NCI-H2081 (cell line): ENCODE measurements around the gene DRD3.
A peak's percentile ranks its signal among the peaks of the same experiment; 100 is the strongest.

Experiments used
- DNase-seq, 2 experiments: peaks; one replicate each; lab custom pipeline; 2025; lab: John Stamatoyannopoulos, UW

Gene DRD3

DNA sequence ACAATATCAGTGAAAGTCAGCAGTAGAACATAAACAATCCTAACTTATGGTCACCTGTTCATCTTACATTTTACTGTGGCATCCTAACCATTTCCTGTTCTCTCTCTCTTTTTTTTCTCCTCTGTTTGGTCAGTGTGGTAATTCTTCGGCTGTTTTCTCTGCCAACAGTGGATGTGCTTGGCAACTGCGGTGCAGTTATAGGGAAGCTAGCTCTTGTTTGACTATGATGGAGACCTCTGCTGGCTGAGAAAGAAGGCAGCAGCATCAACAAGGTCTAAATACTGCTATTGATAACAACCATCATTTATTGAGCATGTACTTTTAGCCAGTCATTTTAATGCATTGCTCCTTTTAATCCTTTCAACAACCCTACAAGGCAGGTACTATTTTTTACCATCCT, 723 bp upstream of the DRD3 start:
- DNase-seq = peak; percentile 54 to 66

DNA sequence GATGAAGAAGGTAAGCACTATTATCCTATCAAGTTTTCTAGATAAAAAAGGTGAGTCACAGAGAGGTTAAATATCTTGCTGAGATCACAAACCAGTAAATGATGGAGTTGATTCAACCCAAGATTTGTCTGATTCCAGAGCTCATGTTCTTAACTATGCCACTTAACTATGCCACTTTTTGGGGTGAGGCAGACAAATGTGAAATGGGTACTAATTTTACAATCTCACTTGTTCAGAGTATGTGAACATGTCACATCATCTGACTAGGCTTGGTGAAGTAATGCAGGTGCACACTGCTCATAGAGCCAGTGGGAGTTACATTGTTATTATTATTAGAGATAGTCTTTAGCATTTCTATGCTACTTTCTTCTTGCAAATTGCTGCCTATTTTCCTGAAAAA, 2.0 kb downstream of the DRD3 start:
- DNase-seq = no peak

DNA sequence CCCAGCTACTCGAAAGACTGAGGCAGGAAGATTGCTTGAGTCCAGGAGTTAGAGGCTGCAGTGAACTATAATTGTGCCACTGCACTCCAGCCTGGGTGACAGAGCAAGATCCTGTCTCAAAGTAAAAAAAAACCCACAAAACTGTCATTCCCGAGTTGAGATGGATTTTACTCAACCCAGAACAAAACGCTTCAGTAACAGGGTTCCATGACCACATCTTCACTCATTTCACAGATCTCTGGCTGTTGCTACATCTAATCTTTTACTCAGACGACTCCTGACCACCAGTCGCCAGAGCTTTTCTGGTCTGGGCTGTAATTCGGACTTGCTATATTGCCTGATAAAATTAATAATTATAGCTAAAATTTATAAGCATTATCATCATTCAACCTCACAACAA, 2.4 kb downstream of the DRD3 start:
- DNase-seq = no peak

DNA sequence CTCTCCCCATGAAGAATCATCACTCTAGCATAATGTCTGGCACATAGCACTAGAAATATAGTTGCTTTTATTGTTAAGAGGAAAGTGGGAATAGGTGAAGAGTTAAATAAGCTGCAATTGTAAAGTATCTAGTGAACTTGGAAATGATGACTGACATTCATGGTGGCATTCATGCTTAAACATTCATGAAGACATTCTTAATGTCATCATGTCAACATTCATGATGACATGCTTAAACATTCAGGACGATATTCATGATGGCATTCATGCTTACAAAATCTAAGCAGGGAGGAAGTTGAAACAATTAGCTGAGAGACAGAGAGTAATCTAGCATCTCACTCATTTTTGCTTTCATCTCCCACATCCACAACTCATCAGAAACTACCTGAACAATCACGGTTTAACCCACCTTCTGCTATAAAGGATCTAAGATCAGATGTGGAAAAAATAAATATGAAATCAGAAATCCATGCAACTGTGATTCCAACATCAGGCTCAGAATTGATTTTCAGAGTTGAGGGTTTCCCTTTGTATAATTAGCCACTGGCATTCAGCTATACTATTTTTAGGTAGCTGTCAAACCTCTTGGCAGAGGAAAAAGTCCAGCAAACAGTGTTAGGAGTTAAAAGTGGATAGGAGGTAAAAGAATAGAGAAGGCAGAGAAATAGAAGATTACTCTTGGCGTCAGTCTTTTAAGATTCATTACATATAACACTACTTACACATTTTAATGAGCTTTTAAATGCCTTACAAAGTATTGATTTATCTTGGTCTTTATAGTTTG, 3.5 kb downstream of the DRD3 start:
- DNase-seq = no peak

DNA sequence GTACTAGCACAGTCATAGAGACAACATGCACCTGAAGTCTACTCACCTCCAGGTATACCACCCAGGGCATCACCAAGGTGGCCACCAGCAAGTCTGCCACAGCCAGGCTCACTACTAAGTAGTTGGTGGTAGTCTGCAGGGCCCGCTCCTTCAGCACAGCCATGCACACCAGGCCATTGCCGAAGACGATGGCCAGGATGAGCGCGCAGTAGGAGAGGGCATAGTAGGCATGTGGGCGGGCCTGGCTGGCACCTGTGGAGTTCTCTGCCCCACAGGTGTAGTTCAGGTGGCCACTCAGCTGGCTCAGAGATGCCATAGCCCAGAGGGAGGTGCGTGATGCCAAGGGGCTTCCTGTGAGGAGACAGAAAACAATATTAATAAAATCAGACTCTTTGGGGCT, 7.2 kb downstream of the DRD3 start:
- DNase-seq = no peak

DNA sequence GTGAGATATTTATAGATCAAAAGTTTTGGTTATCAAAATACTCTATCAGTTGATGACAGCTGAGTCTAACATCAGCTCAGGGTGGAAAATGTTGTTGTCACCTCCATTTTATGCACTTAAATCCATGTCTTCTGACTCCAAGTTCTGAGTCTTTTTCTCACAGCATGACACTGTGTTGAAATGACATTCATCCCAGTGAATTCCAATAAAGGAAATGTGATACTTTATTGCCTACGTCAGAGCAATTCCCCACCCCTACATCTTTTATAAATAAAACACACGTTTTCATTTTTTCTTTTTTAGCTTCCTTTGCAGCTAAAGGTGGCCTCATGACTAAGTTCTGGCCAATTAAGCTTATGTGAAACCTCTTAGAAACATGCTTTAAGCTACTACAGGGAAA, 10.7 kb downstream of the DRD3 start:
- no peak for DNase-seq

DNA sequence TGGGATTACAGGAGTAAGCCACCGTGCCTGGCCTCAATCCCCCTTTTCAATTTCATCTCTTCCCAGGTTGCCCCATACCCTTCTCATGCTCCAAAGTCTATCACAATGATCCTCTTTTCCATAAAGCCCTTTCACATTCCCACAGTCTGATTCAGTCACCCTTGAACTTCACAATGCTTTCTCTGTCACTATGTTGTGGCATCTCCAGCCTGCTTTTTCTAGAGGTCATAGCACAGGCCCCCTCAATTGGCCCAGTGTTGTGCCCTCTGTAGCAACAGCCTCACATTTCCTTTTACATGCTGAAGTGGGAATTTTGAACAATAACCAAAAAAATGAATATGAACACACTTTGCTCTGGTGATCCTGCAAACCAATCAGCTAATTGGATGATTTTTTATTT, 21.5 kb downstream of the DRD3 start:
- no peak for DNase-seq

DNA sequence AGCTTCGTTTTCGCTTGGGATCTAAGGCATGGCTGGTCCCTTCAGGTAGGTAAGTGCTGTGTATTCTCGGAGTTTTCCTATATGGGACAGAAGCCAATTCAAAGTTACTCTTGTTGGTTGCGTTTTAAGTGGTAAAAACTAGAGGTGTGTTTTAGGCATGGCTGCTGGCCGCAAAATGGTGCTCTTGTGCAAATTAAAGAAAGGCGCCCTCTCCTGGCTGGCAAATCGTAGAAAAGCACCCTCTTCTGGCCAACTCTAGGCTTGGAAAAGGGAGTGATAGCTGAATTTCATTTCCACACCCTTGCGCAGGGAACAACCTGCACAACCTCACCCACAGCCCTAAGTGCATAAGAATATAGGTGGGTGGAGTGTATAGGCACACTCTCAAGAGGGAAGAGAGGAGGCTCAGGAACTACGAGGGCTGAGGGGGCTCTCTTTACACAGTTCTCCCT, 23.5 kb downstream of the DRD3 start:
- DNase-seq = peak in 1 of 2 experiments; percentile 19

DNA sequence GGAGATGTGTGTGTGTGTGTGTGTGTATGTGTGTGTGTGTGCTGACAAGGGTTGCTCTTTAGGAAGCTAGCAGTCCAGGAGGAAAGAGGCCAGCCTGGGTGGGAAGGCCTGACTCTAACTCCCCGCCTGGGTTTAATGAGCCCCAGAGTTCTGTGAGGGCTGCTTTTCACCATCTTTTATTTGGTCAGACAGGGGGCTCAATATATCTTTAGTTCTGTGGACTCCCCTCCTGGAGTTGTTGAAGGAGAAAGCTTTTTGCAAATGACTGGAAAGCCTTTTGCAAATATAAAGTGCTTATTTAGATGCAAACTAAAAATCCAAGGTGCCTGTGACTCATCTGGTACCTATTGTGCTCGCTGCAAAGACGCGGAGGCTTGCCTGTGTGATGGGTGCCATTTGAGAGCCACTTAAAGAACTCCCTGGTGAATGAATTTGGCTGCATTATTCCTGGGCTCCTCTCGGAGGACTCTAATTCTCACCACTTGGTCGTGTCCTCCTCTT, 24.5 kb downstream of the DRD3 start:
- DNase-seq = no peak

DNA sequence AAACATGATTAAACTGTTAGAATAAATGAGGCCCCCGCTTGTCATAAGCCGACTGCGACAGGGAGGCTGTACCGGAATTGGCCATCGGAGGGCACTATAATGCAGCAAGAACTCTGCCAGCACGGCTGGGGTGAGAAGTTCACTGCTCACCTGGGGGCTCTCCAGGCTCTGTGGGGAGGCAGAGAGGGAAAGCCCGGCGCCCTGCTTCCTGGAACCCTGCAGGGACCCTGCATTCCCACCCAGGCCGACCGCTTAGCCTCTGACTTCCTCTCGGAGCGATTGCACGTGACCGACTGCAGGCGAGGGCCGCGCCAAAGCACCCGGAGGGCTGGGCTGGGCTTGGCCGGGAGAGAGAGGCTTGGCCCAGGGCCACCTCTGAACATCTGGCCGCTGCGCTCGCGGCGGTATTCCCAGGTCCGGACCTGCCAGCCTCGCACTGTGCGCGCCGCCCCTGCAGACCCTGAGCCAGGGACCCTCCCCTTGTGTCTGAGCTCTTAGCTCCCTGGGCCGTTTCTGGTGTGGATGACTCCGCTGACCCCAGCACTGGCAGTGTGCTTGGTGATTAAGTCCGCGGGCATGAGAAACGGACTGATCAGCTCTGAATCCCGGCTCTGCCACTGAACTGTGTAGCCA, 26.2 kb downstream of the DRD3 start:
- DNase-seq = peak; percentile 96 to 98

DNA sequence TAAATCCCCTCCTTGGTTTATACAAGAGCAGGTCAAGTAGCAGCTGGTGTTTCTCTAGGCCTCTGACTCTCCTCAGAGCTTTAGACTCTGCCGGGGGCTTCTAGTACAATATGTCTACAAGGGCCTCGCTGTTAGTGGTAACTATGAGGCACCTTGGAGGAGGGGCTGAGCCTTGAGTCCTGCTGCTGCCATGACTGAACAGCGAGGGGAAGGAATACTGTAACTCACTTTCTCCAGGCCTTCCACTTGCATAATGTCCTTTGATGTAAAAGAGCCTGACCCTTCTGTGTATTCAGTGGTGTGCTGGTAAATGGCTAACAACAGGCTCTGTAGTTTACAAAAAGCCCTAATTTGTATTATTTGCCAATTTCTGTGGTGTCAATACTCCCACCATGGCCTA, 27.8 kb downstream of the DRD3 start:
- no peak for DNase-seq

DNA sequence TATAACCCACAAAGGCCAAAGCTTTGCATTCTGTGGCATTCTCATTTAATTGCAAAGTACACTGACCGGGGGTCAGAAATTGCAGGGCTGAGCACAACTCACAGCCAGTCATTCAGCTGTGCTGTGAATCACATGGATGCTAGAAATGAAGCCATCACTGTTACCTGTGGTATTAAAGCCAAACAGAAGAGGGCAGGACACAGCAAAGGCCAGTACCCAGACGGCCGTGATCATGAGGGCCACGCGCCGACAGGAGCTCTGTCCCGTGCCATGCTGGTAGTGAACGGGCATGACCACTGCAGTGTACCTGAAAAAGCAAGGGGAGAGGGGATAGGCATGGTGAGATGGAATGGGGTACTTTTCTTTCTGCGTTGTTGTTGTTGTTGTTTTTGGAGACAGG, 31.6 kb downstream of the DRD3 start:
- no peak for DNase-seq

DNA sequence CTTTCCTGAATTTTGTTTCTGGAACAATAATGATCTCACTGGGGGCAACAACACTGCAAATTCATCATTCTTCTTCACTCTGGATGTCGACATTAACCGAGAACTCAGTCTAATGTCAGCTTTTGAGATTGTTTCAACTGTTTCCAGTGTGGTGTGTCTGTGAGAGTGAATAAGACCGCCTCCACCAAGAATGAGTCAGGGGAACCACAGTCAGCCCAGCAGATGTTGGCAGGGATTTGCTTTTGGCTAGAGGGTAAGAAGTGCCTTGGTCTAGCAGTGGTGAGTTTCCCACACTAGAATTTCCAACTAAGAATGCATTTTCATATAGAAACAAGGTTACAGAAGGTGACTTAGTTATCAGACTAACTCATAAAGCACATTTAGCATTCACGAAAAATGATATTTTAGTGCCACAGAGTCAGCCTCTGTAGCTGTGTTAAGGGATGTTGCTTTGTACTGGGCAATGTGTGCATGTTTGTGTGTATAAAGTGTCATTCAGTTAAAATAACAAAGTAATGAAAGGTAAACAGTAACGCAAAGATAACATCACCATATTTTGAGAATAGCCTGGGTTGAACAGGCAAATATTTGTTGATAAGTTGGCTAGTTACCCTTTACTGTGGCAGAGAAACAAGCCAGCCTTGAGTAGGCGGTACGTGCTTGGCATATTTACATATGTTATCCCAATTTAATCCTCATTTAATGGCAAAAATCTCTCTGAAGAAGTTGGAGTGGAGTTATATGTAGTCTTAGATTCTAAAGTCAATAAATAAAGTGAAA, 33.8 kb downstream of the DRD3 start:
- peak in 1 of 2 experiments; percentile 6 for DNase-seq

DNA sequence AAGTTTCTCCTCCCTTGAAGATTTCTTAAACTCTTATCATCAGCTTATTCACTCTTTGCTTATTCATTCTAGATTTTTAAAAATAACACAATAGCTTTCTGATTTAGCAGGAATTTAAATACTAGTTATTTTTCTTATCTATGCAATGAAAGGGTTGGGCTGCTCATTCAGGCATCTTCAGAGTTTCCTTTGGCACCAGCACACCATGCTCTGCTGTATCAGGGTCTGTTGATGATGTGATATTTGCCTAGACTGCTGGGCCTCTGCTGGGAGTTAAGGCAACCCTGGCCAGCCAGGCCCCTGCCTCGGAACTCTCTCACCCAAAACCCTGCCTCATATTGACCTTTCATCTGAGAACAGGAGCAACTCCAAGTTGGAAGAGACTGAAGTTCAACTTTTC, 35.0 kb downstream of the DRD3 start:
- DNase-seq = no peak

DNA sequence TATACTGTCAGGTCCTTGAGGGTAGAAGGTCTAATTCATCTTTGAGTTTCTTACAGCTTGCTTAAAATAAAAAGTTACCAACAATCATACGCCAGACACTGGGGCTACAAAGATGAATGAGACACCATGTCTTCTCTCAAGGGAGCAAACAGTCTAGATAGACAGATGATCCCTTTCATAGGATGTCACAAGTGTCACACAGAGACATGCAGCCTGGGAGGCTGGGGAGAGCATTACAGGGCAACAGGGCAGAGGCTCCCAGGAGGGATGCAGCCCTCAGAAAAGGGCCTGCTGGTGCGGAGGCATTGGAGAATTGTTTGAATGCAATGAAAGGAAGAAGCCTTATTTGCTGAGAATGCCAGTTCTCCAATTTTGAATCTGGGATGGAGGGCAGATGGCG, 39.0 kb downstream of the DRD3 start:
- DNase-seq = no peak

DNA sequence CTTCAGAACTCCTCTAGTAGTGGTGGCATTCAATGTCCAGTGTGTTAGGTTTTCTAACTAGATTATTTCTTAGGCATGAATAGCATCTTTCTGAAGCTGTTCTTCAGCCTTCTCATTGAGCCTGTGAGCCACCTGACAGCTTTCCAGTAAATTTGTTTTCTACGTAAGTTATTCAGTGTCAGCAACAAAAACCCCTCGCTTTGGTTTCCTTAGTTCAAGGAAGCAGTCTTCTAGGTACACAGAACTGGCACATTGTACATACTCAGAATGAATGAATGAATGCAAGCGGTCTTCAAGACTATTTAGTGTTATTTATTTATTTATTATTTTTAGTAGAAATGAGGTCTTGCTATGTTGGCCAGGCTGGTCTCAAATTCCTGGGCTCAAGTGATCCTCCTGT, 44.9 kb downstream of the DRD3 start:
- DNase-seq = no peak

DNA sequence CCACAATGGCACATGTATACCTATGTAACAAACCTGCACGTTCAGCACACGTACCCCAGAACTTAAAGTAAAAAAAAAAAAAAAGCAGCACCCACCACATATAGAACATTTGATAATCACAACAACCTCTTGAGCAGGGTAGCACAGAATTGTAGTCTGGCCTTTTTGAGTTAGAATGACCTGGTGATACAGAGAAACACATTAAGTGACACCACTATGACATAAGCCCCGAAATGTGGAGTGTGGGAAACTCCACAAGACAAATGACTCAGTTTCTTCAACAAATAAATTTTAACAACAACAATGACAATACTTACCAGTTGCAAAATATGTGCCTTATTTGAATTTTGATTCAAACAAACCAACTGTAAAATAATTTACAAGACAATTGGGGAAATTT, 46.4 kb downstream of the DRD3 start:
- DNase-seq = no peak

DNA sequence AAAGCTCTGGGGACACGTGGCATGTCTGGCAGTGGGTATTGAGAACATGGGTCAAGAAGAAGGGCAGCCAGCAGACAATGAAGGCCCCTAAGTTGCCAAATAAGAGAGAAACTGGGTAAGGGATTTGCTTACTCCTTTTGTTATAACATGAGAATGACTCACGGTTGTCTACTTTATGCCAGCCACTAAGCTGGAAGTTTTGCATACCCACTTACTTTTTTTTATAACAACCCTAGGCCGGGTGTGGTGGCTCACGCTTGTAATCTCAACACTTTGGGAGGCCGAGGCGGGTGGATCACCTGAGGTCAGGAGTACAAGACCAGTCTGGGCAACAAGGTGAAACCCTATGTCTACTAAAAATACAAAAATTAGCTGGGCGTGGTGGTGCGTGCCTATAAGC, 50.0 kb downstream of the DRD3 start:
- DNase-seq = no peak

DNA sequence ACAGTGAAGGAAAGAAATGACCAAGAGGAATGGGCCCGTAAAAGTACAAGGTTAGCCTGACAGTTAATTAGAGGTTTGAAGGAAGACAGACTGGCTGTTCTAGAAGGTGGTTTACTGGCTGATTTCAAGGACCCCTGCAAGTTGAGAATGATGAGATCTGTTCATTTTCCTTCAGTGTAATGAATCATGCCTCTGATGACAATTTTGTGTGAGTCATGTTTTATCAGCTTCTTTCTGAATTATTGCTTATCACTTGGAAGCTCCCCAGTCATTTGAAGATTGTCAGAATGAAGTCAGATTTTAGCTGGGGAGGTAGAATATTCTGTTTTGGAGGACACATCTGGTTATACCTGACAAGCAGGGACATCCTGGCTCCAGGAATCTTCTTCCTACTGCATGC, 50.6 kb downstream of the DRD3 start:
- no peak for DNase-seq

DNA sequence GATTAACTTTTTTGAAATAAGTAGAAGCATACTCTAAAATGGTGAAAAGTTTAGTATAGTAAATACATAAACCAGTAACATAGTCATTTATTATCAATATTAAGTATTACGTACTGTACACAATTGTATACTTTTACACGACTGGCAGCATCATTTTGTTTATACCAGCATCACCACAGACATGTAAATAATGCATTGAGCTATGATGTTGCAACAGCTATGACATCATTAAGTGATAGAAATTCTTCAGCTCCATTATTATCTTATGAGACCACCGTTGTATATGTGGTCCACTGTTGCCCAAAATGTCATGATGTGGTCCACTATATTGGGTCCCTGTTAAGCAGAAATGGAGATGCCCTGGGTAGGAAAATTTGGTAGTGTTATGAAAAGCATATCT, 51.3 kb downstream of the DRD3 start:
- no peak for DNase-seq

DNA sequence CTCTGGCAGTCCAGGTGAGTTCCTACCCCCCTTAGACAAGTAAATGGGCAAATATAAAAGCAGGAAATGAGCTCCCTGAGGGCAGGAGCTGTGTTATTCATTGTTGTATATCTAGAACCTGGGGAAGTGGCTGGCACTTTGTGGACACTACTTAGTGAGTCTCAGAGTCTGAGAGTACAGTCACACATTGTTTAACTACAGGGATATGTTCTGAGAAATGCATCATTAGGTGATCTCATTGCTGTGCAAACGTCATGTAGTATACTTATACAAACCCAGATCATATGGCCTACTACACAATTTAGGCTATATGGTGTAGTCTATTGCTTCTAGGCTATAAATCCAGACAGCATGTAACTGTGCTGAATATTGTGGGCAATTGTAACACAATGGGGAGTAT, 52.4 kb downstream of the DRD3 start:
- DNase-seq = no peak

DNA sequence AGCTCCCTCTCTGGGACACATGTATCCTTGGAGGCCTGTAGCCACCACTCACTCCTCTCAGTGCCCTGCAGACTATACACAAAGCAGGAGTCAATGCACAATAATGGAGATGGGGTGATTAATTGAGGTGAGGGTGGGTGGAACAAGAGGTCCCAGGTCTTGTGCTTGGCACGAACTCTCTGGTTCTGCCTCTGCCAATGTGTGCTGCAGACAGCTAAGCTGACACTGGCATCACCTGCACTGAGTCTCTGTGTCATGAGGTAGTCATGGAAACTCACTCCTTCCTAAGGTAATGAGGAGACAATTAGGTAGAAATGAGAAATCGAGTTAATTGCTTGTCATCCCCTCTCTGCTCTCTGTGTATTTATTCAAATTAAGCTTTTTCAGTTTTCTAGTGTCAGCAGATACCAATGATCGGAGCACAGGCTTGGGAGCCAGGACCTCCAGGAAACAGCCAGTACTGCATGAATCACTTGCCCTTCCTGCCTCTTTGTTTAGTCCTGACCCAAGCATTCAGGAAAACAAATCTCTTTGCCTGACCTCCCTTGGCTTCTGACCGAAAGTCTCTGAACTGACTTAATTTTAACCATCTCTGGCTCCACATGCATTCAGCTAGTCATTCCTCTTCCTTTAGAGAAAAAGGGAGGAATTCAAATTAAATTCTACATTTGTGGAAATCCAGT, 56.7 kb downstream of the DRD3 start:
- peak; percentile 11 to 71 for DNase-seq
